K562 (cell line): ENCODE results near the gene CFAP73. TPM values are rescaled to one million over a fixed set of nuclear protein-coding genes. Genes with fewer than 3 reads are reported as not detected.
A peak's percentile ranks its signal among the peaks of the same experiment; 100 is the strongest.

Experiments
- ATAC-seq: fragments of 200-7000 bp; cut with Tn5 transposase; 3 replicates; pipeline ENCODE4 v1.9.1; 2020; ENCODE audit warnings: moderate library complexity
- BruUV-seq: library from RNA; stranded (reverse); fragments of 400-500 nt; replicated peaks from 2 replicates; lab custom pipeline; 2021; lab: Mats Ljungman, UMichigan
- CTCF ChIA-PET: fragments of 300-600 bp; formaldehyde crosslinking; extraction: SDS; loops from one replicate; lab custom pipeline; 2021; ENCODE audit warnings: low intra/inter-chr PET ratio; lab: Yijun Ruan, JAX
- POLR2A ChIA-PET: fragments of 300-600, 350-650 bp; sonication (Branson Sonifier 250); formaldehyde crosslinking; extraction: SDS; loops from one replicate; lab custom pipeline; 2021; ENCODE audit warnings: antibody characterized with exemption, inconsistent platforms; lab: Yijun Ruan, JAX
- DNase-seq, 4 experiments: peaks; one replicate each; pipeline versions ENCODE4 v3.0.0 to v3.0.0-alpha.2; 2011 to 2018; ENCODE audit warnings: low spot score in 3 of 4, mixed read lengths in 3 of 4; ENCODE audit errors: extremely low read depth in 1 of 4
- FAIRE-seq: peaks from 2 replicates; lab custom pipeline; 2011; peaks lifted over from hg19 to GRCh38; lab: Jason Lieb, UNC
- H2AFZ ChIP-seq: 2 replicates; pipeline ENCODE4 v1.6.0; 2011; ENCODE audit warnings: low read depth, low read length, control low read depth, inconsistent platforms
- H3K27ac ChIP-seq: fragments of 200-600 bp; 3 replicates; pipeline ENCODE4 v1.8.0; 2011; ENCODE audit warnings: low read depth, mild to moderate bottlenecking, control low read depth, inconsistent platforms, low read length, moderate library complexity, mixed read lengths; ENCODE audit errors: extremely low read depth
- H3K27me3 ChIP-seq, 2 experiments: fragments of 300-600 bp in 1 of 2; 2 replicates in 1 of 2; 3 replicates in 1 of 2; pipeline versions ENCODE4 v1.6.0 to v1.8.0; 2011; ENCODE audit warnings: inconsistent platforms in 2 of 2, low read length in 2 of 2, mild to moderate bottlenecking in 1 of 2, mixed read lengths in 1 of 2, moderate library complexity in 1 of 2; ENCODE audit not compliant: control insufficient read depth in 2 of 2, insufficient read depth in 2 of 2
- H3K36me3 ChIP-seq: fragments of 300-600 bp; 3 replicates; pipeline ENCODE4 v1.8.0; 2011; ENCODE audit warnings: mild to moderate bottlenecking, low read length, inconsistent platforms; ENCODE audit not compliant: control insufficient read depth, insufficient read depth
- H3K4me1 ChIP-seq, 2 experiments: fragments of 200-600 bp in 1 of 2; replicated peaks in 1 of 2; 2 replicates in 1 of 2; 3 replicates in 1 of 2; pipeline versions ENCODE4 v1.5.1 to v1.8.0; 2011; ENCODE audit warnings: inconsistent platforms in 2 of 2, low read length in 2 of 2, mild to moderate bottlenecking in 1 of 2, mixed read lengths in 1 of 2, moderate library complexity in 1 of 2; ENCODE audit not compliant: control insufficient read depth in 2 of 2, insufficient read depth in 2 of 2
- H3K4me2 ChIP-seq: 2 replicates; pipeline ENCODE4 v1.6.1; 2011; ENCODE audit warnings: low read length, control low read depth, inconsistent platforms, mixed read lengths; ENCODE audit not compliant: insufficient read depth
- H3K4me3 ChIP-seq: fragments of 200-600 bp; sonication (generic), shearing (Covaris generic); 2 replicates; pipeline ENCODE4 v1.5.1; 2016; ENCODE audit warnings: control low read depth, inconsistent platforms
- H3K79me2 ChIP-seq: fragments of 200-600 bp; 3 replicates; pipeline ENCODE4 v1.8.0; 2011; ENCODE audit warnings: low read length, inconsistent platforms; ENCODE audit not compliant: control insufficient read depth, insufficient read depth
- H3K9ac ChIP-seq, 2 experiments: 2 replicates each; pipeline versions ENCODE4 v1.6.0 to v1.6.1; 2011; ENCODE audit warnings: low read depth in 2 of 2, low read length in 2 of 2, control low read depth in 1 of 2, inconsistent platforms in 1 of 2, mild to moderate bottlenecking in 1 of 2, mixed read lengths in 1 of 2; ENCODE audit not compliant: insufficient read depth in 1 of 2
- H3K9me1 ChIP-seq: one replicate; pipeline ENCODE4 v1.6.0; 2011; ENCODE audit warnings: inconsistent platforms, mild to moderate bottlenecking, low read length, moderate library complexity; ENCODE audit not compliant: control insufficient read depth, insufficient read depth
- H3K9me3 ChIP-seq: replicated peaks from 2 replicates; pipeline ENCODE4 v1.5.1; 2011; ENCODE audit warnings: low read depth, low read length, inconsistent platforms; ENCODE audit not compliant: control insufficient read depth, insufficient read depth
- H4K20me1 ChIP-seq: replicated peaks from 2 replicates; pipeline ENCODE4 v1.6.1; 2011; ENCODE audit warnings: low read length, inconsistent platforms, mixed read lengths; ENCODE audit not compliant: control insufficient read depth, insufficient read depth
- C11orf30 ChIP-seq: fragments of 450-650 bp; IDR thresholded peaks from 2 replicates; pipeline ENCODE4 v1.6.1; 2016; ENCODE audit warnings: low read depth, mild to moderate bottlenecking
- GTF2A2 ChIP-seq: IDR thresholded peaks from 2 replicates; pipeline ENCODE4 v1.6.1; 2016; ENCODE audit warnings: mild to moderate bottlenecking, missing genetic modification characterization, missing compliant biosample characterization
- HMG20B ChIP-seq: fragments of 250-450 bp; sonication (Bioruptor Pico); IDR thresholded peaks from 2 replicates; pipeline ENCODE4 v1.5.0; 2021; ENCODE audit warnings: mild to moderate bottlenecking
- KDM1A ChIP-seq, 2 experiments: fragments of 450-650 bp; IDR thresholded peaks; 2 replicates each; pipeline ENCODE4 v1.6.1; 2016; ENCODE audit warnings: mild to moderate bottlenecking in 2 of 2
- MYNN ChIP-seq, 2 experiments: sonication (generic); formaldehyde crosslinking in 1 of 2; IDR thresholded peaks; 2 replicates each; pipeline versions ENCODE4 v1.5.0 to v1.6.1; 2016 to 2020; ENCODE audit warnings: antibody characterized with exemption in 1 of 2, missing genetic modification reagents in 1 of 2
- PYGO2 ChIP-seq: fragments of 450-650 bp; IDR thresholded peaks from 2 replicates; pipeline ENCODE4 v1.6.1; 2016; ENCODE audit warnings: mild to moderate bottlenecking, missing genetic modification characterization, moderate library complexity, missing compliant biosample characterization
- RBM25 ChIP-seq: fragments of 200-400 bp; formaldehyde crosslinking; IDR thresholded peaks from 2 replicates; pipeline ENCODE4 v1.6.1; 2018; ENCODE audit warnings: low read length, low read depth, moderate library complexity; ENCODE audit not compliant: severe bottlenecking
- SAP30 ChIP-seq: fragments of 200-600 bp; sonication (generic); IDR thresholded peaks from 2 replicates; pipeline ENCODE4 v1.6.1; 2012; ENCODE audit warnings: borderline replicate concordance, low read depth, mild to moderate bottlenecking, moderate library complexity, low read length, control low read depth, inconsistent platforms; ENCODE audit not compliant: insufficient read depth, poor library complexity, severe bottlenecking
- SMARCA5 ChIP-seq: fragments of 450-650 bp; IDR thresholded peaks from 2 replicates; pipeline ENCODE4 v1.6.1; 2016
- TBP ChIP-seq: optimal IDR thresholded peaks from 2 replicates; pipeline ENCODE3; 2011; ENCODE audit warnings: low read depth, low read length, improper control_type of control experiment
- TEAD4 ChIP-seq, 2 experiments: sonication (generic) in 1 of 2; formaldehyde crosslinking in 1 of 2; IDR thresholded peaks; 2 replicates each; pipeline versions ENCODE4 v1.6.1 to v1.8.0; 2012 to 2022; ENCODE audit warnings: borderline replicate concordance in 1 of 2, inconsistent platforms in 1 of 2, low read length in 1 of 2, mild to moderate bottlenecking in 1 of 2, missing genetic modification reagents in 1 of 2
- ZNF165 ChIP-seq: fragments of 250-450 bp; sonication (Bioruptor Pico); IDR thresholded peaks from 2 replicates; pipeline ENCODE4 v1.4.0; 2020; ENCODE audit warnings: borderline replicate concordance
- ZNF232 ChIP-seq: sonication (generic); formaldehyde crosslinking; IDR thresholded peaks from 2 replicates; pipeline ENCODE4 v1.8.0; 2022; ENCODE audit warnings: mild to moderate bottlenecking, missing genetic modification reagents
- ZNF436 ChIP-seq: fragments of 250-450, 450-650 bp; sonication (Bioruptor Pico); formaldehyde crosslinking; IDR thresholded peaks from 2 replicates; pipeline ENCODE4 v1.7.0; 2020; ENCODE audit warnings: mild to moderate bottlenecking
- WGBS: fragments of 100-300 bp; shearing (Covaris generic); methylation state at CpG from one replicate; pipeline ENCODE4 v1.1.6; 2016; ENCODE audit warnings: low coverage, mixed read lengths; ENCODE audit not compliant: insufficient coverage; ENCODE audit errors: missing lambda C conversion rate; 5-methylcytosine and 5-hydroxymethylcytosine counted together
- in situ Hi-C: fragments of 300-500 bp; cut with MboI; formaldehyde crosslinking; loops from 4 replicates; pipeline ENCODE4 v1.15.0; 2018; ENCODE audit warnings: inconsistent platforms, mixed read lengths
- intact Hi-C: fragments of 100-400 bp; cut with micrococcal nuclease; formaldehyde crosslinking; loops from 2 replicates; pipeline ENCODE4 v1.14.2; 2022
- polyA plus RNA-seq, 8 experiments: library from polyadenylated mRNA; depleted of rRNA in 4 of 8; stranded (reverse) in 5 of 8; unstranded in 3 of 8; fragments of >200 nt; fragmentation: Nextera tagmentation in 2 of 8; fragmentation: Illumina TruSeq in 1 of 8; extraction: Ambion mirVana in 2 of 8; extraction: Trizol in 1 of 8; gene quantifications; 2 replicates each; pipeline versions ENCODE4 v1.2.1 to v1.2.3, GENCODE V29; 2011 to 2014; ENCODE audit warnings: inconsistent platforms in 1 of 8, missing spikeins in 1 of 8
- total RNA-seq, 7 experiments: library from RNA; depleted of rRNA in 6 of 7; stranded (reverse); fragments of >200 nt in 6 of 7; fragmentation: Illumina TruSeq in 2 of 7; extraction: Trizol in 2 of 7; gene quantifications; 2 replicates each; pipeline versions ENCODE4 v1.2.1 to v1.2.3, GENCODE V29; 2011 to 2021; ENCODE audit warnings: low replicate concordance in 1 of 7
- TF ChIP-seq, protein P1 (sequence below), 3 experiments: IDR thresholded peaks in 2 of 3; conservative IDR thresholded peaks in 1 of 3; 2 replicates each; pipeline ENCODE4 v1.5.1; 2011 to 2012; ENCODE audit warnings: low read length in 3 of 3, mild to moderate bottlenecking in 3 of 3, control low read depth in 2 of 3, improper control_type of control experiment in 1 of 3, inconsistent platforms in 1 of 3, low read depth in 1 of 3, mixed read lengths in 1 of 3, moderate library complexity in 1 of 3; ENCODE audit not compliant: insufficient read depth in 2 of 3
- TF ChIP-seq, protein P2 (sequence below): sonication (generic); formaldehyde crosslinking; IDR thresholded peaks from 2 replicates; pipeline ENCODE4 v1.5.0; 2020; ENCODE audit warnings: missing genetic modification reagents
- TF ChIP-seq, protein P3 (sequence below), 2 experiments: fragments of 150-350 bp in 1 of 2; IDR thresholded peaks; 2 replicates each; pipeline ENCODE4 v1.6.1; 2012 to 2016; ENCODE audit warnings: low read depth in 2 of 2, low read length in 2 of 2, mild to moderate bottlenecking in 1 of 2, moderate library complexity in 1 of 2

Gene CFAP73
- total and polyA plus RNA-seq, 9 of the 15 experiments (the other 6 are each of a cell fraction or from before 2014, with no cell fraction given), result not detected

DNA sequence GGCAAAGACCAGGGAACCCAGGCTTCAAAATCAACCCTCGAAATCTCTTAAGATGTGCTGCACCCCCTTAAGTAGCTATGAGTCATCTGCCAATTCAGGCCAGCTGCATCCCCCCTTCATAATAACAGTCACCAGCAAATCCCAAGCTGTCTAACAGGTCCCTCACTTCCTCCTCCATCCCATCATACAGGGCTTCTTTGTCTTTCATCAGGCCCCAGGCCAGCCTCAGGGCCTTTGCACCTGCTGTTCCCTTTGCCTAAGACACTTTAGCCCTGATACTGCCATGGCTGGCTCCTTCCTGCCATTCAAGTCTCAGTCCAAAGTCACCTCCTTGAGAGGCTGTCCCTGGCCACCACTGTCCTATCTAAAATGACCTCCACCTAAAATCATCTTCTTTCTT, 18.0 kb upstream of the CFAP73 start:
- no peak overlapping the region for H3K27ac ChIP-seq
- no peak overlapping the region for H3K4me3 ChIP-seq
- no TSS peak for BruUV-seq
- no peak overlapping the region for H3K4me2 ChIP-seq
- H2AFZ ChIP-seq, result no peak overlapping the region
- no peaks in the 10 kb centered on the region for H3K36me3 ChIP-seq
- peaks cover 7% of the 10 kb centered on the region for H4K20me1 ChIP-seq
- no peak overlapping the region for H3K9ac ChIP-seq
- in situ Hi-C loops, result no loop called here
- WGBS, result 7% methylated on average over 1 of the region's 1 CpG
- FAIRE-seq (no peak), DNase-seq (peak in 1 of 4 experiments; percentile 32), ATAC-seq (no peak)
- H3K9me1 ChIP-seq, result no peaks in the 10 kb centered on the region
- peaks cover 8 to 32% of the 10 kb centered on the region in 2 experiments for H3K4me1 ChIP-seq
- intact Hi-C loops, result no loop called here
- H3K27me3 ChIP-seq, result peaks cover 0 to 7% of the 10 kb centered on the region in 2 experiments; a peak in 1 of 5 replicates
- ChIA-PET CTCF (no interaction called here), POLR2A (no interaction called here)
- H3K79me2 ChIP-seq, result no peaks in the 10 kb centered on the region
- no peaks in the 10 kb centered on the region for H3K9me3 ChIP-seq
- no peak for TF ChIP-seq ZNF232 (CRISPR knock-in tag)
- no peak for TF ChIP-seq ZNF436
- TF ChIP-seq C11orf30, result no peak
- TF ChIP-seq SMARCA5, result peak; percentile 70; the same call in 1 of the 2 replicates
- no peak for TF ChIP-seq GTF2A2 (tag)
- TF ChIP-seq RBM25, result peak; percentile 44
- TF ChIP-seq, protein P1, sequence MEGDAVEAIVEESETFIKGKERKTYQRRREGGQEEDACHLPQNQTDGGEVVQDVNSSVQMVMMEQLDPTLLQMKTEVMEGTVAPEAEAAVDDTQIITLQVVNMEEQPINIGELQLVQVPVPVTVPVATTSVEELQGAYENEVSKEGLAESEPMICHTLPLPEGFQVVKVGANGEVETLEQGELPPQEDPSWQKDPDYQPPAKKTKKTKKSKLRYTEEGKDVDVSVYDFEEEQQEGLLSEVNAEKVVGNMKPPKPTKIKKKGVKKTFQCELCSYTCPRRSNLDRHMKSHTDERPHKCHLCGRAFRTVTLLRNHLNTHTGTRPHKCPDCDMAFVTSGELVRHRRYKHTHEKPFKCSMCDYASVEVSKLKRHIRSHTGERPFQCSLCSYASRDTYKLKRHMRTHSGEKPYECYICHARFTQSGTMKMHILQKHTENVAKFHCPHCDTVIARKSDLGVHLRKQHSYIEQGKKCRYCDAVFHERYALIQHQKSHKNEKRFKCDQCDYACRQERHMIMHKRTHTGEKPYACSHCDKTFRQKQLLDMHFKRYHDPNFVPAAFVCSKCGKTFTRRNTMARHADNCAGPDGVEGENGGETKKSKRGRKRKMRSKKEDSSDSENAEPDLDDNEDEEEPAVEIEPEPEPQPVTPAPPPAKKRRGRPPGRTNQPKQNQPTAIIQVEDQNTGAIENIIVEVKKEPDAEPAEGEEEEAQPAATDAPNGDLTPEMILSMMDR (IDR thresholded peaks at IDR 0.05 in 2 of 3, conservative IDR thresholded peaks at IDR 0.05 in 1 of 3; ENCODE audit: insufficient read depth in 2 of 3, low read depth in 1 of 3, low read length in 3 of 3), result no peak
- no peak for TF ChIP-seq HMG20B (CRISPR knock-in tag)
- TF ChIP-seq TEAD4 (IDR thresholded peaks at IDR 0.05; ENCODE audit: low read length), result no peak
- no peak for TF ChIP-seq TEAD4 (CRISPR knock-in tag; IDR thresholded peaks at IDR 0.05; ENCODE audit: borderline replicate concordance)
- peak; percentile 99 for TF ChIP-seq MYNN (IDR thresholded peaks at IDR 0.05)
- TF ChIP-seq MYNN (CRISPR knock-in tag; IDR thresholded peaks at IDR 0.05), result peak; percentile 81
- TF ChIP-seq SAP30, result no peak
- TF ChIP-seq, protein P2, sequence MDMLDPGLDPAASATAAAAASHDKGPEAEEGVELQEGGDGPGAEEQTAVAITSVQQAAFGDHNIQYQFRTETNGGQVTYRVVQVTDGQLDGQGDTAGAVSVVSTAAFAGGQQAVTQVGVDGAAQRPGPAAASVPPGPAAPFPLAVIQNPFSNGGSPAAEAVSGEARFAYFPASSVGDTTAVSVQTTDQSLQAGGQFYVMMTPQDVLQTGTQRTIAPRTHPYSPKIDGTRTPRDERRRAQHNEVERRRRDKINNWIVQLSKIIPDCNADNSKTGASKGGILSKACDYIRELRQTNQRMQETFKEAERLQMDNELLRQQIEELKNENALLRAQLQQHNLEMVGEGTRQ (CRISPR knock-in tag), result no peak
- TF ChIP-seq KDM1A (IDR thresholded peaks at IDR 0.05), result peak in 1 of 2 experiments; percentile 50; a peak in 2 of 4 replicates
- no peak for TF ChIP-seq TBP
- TF ChIP-seq ZNF165 (CRISPR knock-in tag), result no peak
- TF ChIP-seq PYGO2 (tag), result no peak
- TF ChIP-seq, protein P3, sequence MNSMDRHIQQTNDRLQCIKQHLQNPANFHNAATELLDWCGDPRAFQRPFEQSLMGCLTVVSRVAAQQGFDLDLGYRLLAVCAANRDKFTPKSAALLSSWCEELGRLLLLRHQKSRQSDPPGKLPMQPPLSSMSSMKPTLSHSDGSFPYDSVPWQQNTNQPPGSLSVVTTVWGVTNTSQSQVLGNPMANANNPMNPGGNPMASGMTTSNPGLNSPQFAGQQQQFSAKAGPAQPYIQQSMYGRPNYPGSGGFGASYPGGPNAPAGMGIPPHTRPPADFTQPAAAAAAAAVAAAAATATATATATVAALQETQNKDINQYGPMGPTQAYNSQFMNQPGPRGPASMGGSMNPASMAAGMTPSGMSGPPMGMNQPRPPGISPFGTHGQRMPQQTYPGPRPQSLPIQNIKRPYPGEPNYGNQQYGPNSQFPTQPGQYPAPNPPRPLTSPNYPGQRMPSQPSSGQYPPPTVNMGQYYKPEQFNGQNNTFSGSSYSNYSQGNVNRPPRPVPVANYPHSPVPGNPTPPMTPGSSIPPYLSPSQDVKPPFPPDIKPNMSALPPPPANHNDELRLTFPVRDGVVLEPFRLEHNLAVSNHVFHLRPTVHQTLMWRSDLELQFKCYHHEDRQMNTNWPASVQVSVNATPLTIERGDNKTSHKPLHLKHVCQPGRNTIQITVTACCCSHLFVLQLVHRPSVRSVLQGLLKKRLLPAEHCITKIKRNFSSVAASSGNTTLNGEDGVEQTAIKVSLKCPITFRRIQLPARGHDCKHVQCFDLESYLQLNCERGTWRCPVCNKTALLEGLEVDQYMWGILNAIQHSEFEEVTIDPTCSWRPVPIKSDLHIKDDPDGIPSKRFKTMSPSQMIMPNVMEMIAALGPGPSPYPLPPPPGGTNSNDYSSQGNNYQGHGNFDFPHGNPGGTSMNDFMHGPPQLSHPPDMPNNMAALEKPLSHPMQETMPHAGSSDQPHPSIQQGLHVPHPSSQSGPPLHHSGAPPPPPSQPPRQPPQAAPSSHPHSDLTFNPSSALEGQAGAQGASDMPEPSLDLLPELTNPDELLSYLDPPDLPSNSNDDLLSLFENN (IDR thresholded peaks at IDR 0.05; ENCODE audit: low read depth in 2 of 2, low read length in 2 of 2), result no peak
